HCT116 (cell line): ENCODE data around the gene SPG11. TPM values are rescaled to one million over a fixed set of nuclear protein-coding genes. Genes with fewer than 3 reads are reported as not detected.

Experiments used
- ATAC-seq: fragments of 200-7000 bp; cut with Tn5 transposase; 2 replicates; pipeline ENCODE4 v1.9.1; 2020; ENCODE audit warnings: mild to moderate bottlenecking, moderate library complexity
- BruUV-seq: library from RNA; stranded (reverse); fragments of 400-500 nt; replicated peaks from 2 replicates; lab custom pipeline; 2021; lab: Mats Ljungman, UMichigan
- CTCF ChIA-PET: fragments of 300-600 bp; sonication (Branson Sonifier 250); formaldehyde crosslinking; loops from one replicate; lab custom pipeline; 2021; ENCODE audit warnings: antibody characterized with exemption; lab: Charles Lee
- POLR2A ChIA-PET: fragments of 300-600, 350-600 bp; sonication (Branson Sonifier 250); formaldehyde crosslinking; loops from one replicate; lab custom pipeline; 2021; ENCODE audit warnings: antibody characterized with exemption; lab: Charles Lee
- RAD21 ChIA-PET, 2 experiments: fragments of 300-600 bp; sonication (Branson Sonifier 250); formaldehyde crosslinking; loops; one replicate each; lab custom pipeline; 2023; ENCODE audit warnings: low total read pairs in 2 of 2; ENCODE audit not compliant: uncharacterized antibody in 2 of 2, unreplicated experiment in 2 of 2, low non-redundant PET in 1 of 2; lab: Charles Lee
- DNase-seq: peaks from one replicate; pipeline ENCODE4 v3.0.0-alpha.2; 2010; ENCODE audit warnings: low read depth, low spot score
- H2AFZ ChIP-seq: fragments of 200-600 bp; shearing (Covaris generic), sonication (generic); 2 replicates; pipeline ENCODE4 v1.6.1; 2017; ENCODE audit warnings: low read depth, mixed run types, mixed read lengths, antibody characterized with exemption, low read length; ENCODE audit not compliant: poor library complexity, severe bottlenecking
- H3K27ac ChIP-seq: 2 replicates; pipeline ENCODE4 v1.5.1; 2012; ENCODE audit warnings: low read depth, low read length
- H3K27me3 ChIP-seq: fragments of 200-600 bp; sonication (generic); 2 replicates; pipeline ENCODE4 v1.6.1; 2016; ENCODE audit warnings: mixed run types, low read length, mixed read lengths; ENCODE audit not compliant: insufficient read depth
- H3K36me3 ChIP-seq, 2 experiments: fragments of 200-500 bp in 1 of 2; fragments of 200-600 bp in 1 of 2; sonication (Bioruptor generic) in 1 of 2; sonication (generic) in 1 of 2; 2 replicates each; pipeline versions ENCODE4 v1.5.1 to v1.6.1; 2014 to 2016; ENCODE audit warnings: low read length in 2 of 2, inconsistent platforms in 1 of 2, mixed read lengths in 1 of 2, mixed run types in 1 of 2; ENCODE audit not compliant: insufficient read depth in 2 of 2, control insufficient read depth in 1 of 2
- H3K4me1 ChIP-seq, 2 experiments: fragments of 200-600 bp in 1 of 2; sonication (generic) in 1 of 2; 2 replicates each; pipeline versions ENCODE4 v1.5.1 to v1.6.1; 2012 to 2017; ENCODE audit warnings: low read length in 2 of 2, inconsistent platforms in 1 of 2, mild to moderate bottlenecking in 1 of 2, mixed read lengths in 1 of 2, mixed run types in 1 of 2, moderate library complexity in 1 of 2; ENCODE audit not compliant: insufficient read depth in 2 of 2, control insufficient read depth in 1 of 2
- H3K4me2 ChIP-seq: fragments of 200-600 bp; sonication (generic); 2 replicates; pipeline ENCODE4 v1.6.1; 2017; ENCODE audit warnings: mixed run types, low read length, mixed read lengths
- H3K4me3 ChIP-seq, 2 experiments: fragments of 200-600 bp in 1 of 2; sonication (generic) in 1 of 2; replicated peaks in 1 of 2; 2 replicates each; pipeline ENCODE4 v1.5.1; 2011 to 2016; ENCODE audit warnings: low read length in 2 of 2, control low read depth in 1 of 2, low read depth in 1 of 2, mild to moderate bottlenecking in 1 of 2, mixed read lengths in 1 of 2, mixed run types in 1 of 2
- H3K79me2 ChIP-seq: fragments of 200-600 bp; sonication (generic); 2 replicates; pipeline ENCODE4 v1.6.1; 2017; ENCODE audit warnings: mild to moderate bottlenecking, mixed run types, low read length, moderate library complexity, mixed read lengths; ENCODE audit not compliant: insufficient read depth
- H3K9ac ChIP-seq: fragments of 200-600 bp; sonication (generic); 2 replicates; pipeline ENCODE4 v1.6.1; 2016; ENCODE audit warnings: low read length, mixed read lengths
- H3K9me2 ChIP-seq: fragments of 200-600 bp; sonication (generic), shearing (Covaris generic); 2 replicates; pipeline ENCODE4 v1.6.1; 2017; ENCODE audit warnings: mixed run types, mild to moderate bottlenecking, moderate library complexity; ENCODE audit not compliant: insufficient read depth
- H3K9me3 ChIP-seq, 2 experiments: fragments of 200-500 bp in 1 of 2; fragments of 200-600 bp in 1 of 2; sonication (Bioruptor generic) in 1 of 2; sonication (generic) in 1 of 2; 2 replicates each; pipeline ENCODE4 v1.6.1; 2014 to 2017; ENCODE audit warnings: low read length in 2 of 2, mixed read lengths in 2 of 2, inconsistent platforms in 1 of 2, low read depth in 1 of 2, mild to moderate bottlenecking in 1 of 2, mixed run types in 1 of 2, moderate library complexity in 1 of 2; ENCODE audit not compliant: control insufficient read depth in 1 of 2, insufficient read depth in 1 of 2
- H4K20me1 ChIP-seq: fragments of 200-600 bp; sonication (generic), shearing (Covaris generic); 2 replicates; pipeline ENCODE4 v1.6.1; 2017; ENCODE audit warnings: mixed run types, mild to moderate bottlenecking, moderate library complexity; ENCODE audit not compliant: insufficient read depth
- CBX3 ChIP-seq: IDR thresholded peaks from 2 replicates; pipeline ENCODE4 v1.6.1; 2012; ENCODE audit warnings: low read depth
- CEBPB ChIP-seq: IDR thresholded peaks from 2 replicates; pipeline ENCODE4 v1.6.1; 2012; ENCODE audit warnings: low read depth
- ELF1 ChIP-seq: IDR thresholded peaks from 2 replicates; pipeline ENCODE4 v1.6.1; 2012; ENCODE audit warnings: low read depth, borderline replicate concordance
- EZH2 ChIP-seq: fragments of 200-600 bp; sonication (generic); IDR thresholded peaks from 2 replicates; pipeline ENCODE4 v1.6.1; 2017; ENCODE audit warnings: antibody characterized with exemption, mixed run types
- EZH2phosphoT487 ChIP-seq: fragments of 200-600 bp; IDR thresholded peaks from 2 replicates; pipeline ENCODE4 v1.6.1; 2018; ENCODE audit warnings: antibody characterized with exemption, borderline replicate concordance
- JUND ChIP-seq: IDR thresholded peaks from 2 replicates; pipeline ENCODE4 v1.6.1; 2012
- POLR2A ChIP-seq: IDR thresholded peaks from 2 replicates; pipeline ENCODE4 v1.7.0; 2011; ENCODE audit warnings: borderline replicate concordance; ENCODE audit not compliant: insufficient read depth, insufficient read length; ENCODE audit errors: extremely low read depth
- POLR2AphosphoS5 ChIP-seq: IDR thresholded peaks from 2 replicates; pipeline ENCODE4 v1.6.1; 2011; ENCODE audit warnings: mild to moderate bottlenecking, low read depth, low read length, moderate library complexity
- RAD21 ChIP-seq: IDR thresholded peaks from 2 replicates; pipeline ENCODE4 v1.6.1; 2012; ENCODE audit warnings: low read depth, mild to moderate bottlenecking
- SIN3A ChIP-seq: IDR thresholded peaks from 2 replicates; pipeline ENCODE4 v1.6.1; 2012; ENCODE audit warnings: low read depth
- SP1 ChIP-seq: IDR thresholded peaks from 2 replicates; pipeline ENCODE4 v1.6.1; 2012; ENCODE audit warnings: low read depth
- SRF ChIP-seq: IDR thresholded peaks from 2 replicates; pipeline ENCODE4 v1.6.1; 2012; ENCODE audit warnings: low read depth
- TCF7L2 ChIP-seq: IDR thresholded peaks from 2 replicates; pipeline ENCODE4 v1.7.0; 2011; ENCODE audit warnings: borderline replicate concordance, inconsistent platforms; ENCODE audit not compliant: insufficient read depth, insufficient read length; ENCODE audit errors: extremely low read depth
- YY1 ChIP-seq: IDR thresholded peaks from 2 replicates; pipeline ENCODE4 v1.6.1; 2011; ENCODE audit warnings: low read length, low read depth, moderate library complexity, mild to moderate bottlenecking; ENCODE audit not compliant: insufficient replicate concordance; ENCODE audit errors: extremely low read depth
- ZFX ChIP-seq: fragments of 450-650 bp; IDR thresholded peaks from 2 replicates; pipeline ENCODE4 v1.6.1; 2017
- intact Hi-C: fragments of 100-400 bp; cut with micrococcal nuclease; formaldehyde crosslinking; loops from 2 replicates; pipeline ENCODE4 v1.10.0; 2022
- total RNA-seq: library from RNA; stranded (reverse); gene quantifications from one replicate; pipeline ENCODE4 v1.2.1, GENCODE V29; 2021; ENCODE audit not compliant: unreplicated experiment
- TF ChIP-seq, protein P1 (sequence below): IDR thresholded peaks from 2 replicates; pipeline ENCODE4 v1.6.1; 2012; ENCODE audit warnings: low read depth
- TF ChIP-seq, protein P2 (sequence below): IDR thresholded peaks from 2 replicates; pipeline ENCODE4 v1.6.1; 2012
- TF ChIP-seq, protein P3 (sequence below), 3 experiments: fragments of 200-600 bp in 1 of 3; sonication (generic) in 1 of 3; IDR thresholded peaks in 2 of 3; conservative IDR thresholded peaks in 1 of 3; 2 replicates each; pipeline ENCODE4 v1.5.1; 2012 to 2017; ENCODE audit warnings: low read depth in 2 of 3, low read length in 2 of 3, antibody characterized with exemption in 1 of 3, borderline replicate concordance in 1 of 3, control low read depth in 1 of 3, mild to moderate bottlenecking in 1 of 3, mixed read lengths in 1 of 3, mixed run types in 1 of 3, moderate library complexity in 1 of 3; ENCODE audit not compliant: insufficient read depth in 1 of 3

Gene SPG11
- total RNA-seq, 1 experiment from 2014 or later = 34.8 TPM

DNA sequence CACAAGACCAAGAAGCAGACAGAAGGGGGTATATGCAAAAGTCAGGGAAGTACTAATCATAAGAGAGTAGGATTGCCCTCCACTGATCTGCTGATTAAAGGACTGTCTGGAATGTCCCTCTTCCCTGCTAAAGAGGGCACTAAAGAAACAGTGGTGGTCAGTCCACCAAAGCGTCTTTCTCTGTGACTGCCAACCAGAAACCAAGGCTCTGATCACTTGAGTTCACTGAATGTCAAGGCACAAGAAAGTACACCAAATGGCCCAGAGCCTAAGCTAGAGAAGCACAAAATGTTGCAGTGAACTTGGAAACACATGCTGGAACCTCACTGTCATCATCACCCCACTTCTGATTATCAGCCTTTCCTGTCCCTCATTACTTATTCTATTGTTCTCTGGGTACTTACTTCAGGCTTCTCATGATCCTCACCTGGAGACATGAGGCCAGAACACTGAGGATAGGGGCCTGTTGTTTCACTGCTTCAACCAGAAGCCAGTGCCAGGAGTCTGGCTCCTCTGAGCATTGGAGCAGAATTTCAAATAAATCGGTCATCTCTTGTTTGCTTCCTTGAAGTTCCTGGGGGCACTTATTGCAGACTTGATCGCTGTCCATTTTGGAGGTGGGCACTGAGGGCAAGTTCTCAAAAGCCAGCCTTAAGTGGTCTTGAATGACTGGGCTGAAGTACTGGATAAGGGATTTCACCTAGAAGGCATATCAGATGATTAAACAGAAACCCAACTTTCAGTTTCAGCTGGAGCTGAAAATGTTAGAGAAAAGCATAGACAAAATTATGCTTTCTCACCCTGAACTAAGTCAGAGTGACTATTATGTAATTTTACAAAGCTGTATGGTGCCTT lies 67.6 kb downstream of the SPG11 start:
- Histone ChIP-seq H3K9ac (no peak overlapping the region), H3K27me3 (no peaks in the 10 kb centered on the region), H3K9me2 (no peaks in the 10 kb centered on the region), H4K20me1 (no peaks in the 10 kb centered on the region), H3K4me3 (no peak overlapping the region), H3K4me2 (no peak overlapping the region), H3K9me3 (no peaks in the 10 kb centered on the region), H3K27ac (no peak overlapping the region), H2AFZ (no peak overlapping the region), H3K36me3 (peaks cover 23 to 35% of the 10 kb centered on the region in 2 experiments; a peak in 3 of 4 replicates), H3K79me2 (no peaks in the 10 kb centered on the region), H3K4me1 (no peaks in the 10 kb centered on the region)
- ChIA-PET POLR2A (no interaction called here), CTCF (no interaction called here), RAD21 (no interaction called here)
- no peak for TF ChIP-seq SRF
- no peak for TF ChIP-seq TCF7L2
- TF ChIP-seq, protein P1, sequence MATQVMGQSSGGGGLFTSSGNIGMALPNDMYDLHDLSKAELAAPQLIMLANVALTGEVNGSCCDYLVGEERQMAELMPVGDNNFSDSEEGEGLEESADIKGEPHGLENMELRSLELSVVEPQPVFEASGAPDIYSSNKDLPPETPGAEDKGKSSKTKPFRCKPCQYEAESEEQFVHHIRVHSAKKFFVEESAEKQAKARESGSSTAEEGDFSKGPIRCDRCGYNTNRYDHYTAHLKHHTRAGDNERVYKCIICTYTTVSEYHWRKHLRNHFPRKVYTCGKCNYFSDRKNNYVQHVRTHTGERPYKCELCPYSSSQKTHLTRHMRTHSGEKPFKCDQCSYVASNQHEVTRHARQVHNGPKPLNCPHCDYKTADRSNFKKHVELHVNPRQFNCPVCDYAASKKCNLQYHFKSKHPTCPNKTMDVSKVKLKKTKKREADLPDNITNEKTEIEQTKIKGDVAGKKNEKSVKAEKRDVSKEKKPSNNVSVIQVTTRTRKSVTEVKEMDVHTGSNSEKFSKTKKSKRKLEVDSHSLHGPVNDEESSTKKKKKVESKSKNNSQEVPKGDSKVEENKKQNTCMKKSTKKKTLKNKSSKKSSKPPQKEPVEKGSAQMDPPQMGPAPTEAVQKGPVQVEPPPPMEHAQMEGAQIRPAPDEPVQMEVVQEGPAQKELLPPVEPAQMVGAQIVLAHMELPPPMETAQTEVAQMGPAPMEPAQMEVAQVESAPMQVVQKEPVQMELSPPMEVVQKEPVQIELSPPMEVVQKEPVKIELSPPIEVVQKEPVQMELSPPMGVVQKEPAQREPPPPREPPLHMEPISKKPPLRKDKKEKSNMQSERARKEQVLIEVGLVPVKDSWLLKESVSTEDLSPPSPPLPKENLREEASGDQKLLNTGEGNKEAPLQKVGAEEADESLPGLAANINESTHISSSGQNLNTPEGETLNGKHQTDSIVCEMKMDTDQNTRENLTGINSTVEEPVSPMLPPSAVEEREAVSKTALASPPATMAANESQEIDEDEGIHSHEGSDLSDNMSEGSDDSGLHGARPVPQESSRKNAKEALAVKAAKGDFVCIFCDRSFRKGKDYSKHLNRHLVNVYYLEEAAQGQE = no peak
- no peak for TF ChIP-seq POLR2A
- TF ChIP-seq EZH2 = no peak
- TF ChIP-seq JUND = no peak
- TF ChIP-seq ZFX = no peak
- TF ChIP-seq SP1 = no peak
- no peak for TF ChIP-seq POLR2AphosphoS5
- no peak for TF ChIP-seq CEBPB
- TF ChIP-seq SIN3A = no peak
- TF ChIP-seq RAD21 = no peak
- TF ChIP-seq, protein P2, sequence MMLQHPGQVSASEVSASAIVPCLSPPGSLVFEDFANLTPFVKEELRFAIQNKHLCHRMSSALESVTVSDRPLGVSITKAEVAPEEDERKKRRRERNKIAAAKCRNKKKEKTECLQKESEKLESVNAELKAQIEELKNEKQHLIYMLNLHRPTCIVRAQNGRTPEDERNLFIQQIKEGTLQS = no peak
- no peak for TF ChIP-seq ELF1
- TF ChIP-seq YY1 = no peak
- no peak for TF ChIP-seq EZH2phosphoT487
- no peak for TF ChIP-seq CBX3
- TF ChIP-seq, protein P3, sequence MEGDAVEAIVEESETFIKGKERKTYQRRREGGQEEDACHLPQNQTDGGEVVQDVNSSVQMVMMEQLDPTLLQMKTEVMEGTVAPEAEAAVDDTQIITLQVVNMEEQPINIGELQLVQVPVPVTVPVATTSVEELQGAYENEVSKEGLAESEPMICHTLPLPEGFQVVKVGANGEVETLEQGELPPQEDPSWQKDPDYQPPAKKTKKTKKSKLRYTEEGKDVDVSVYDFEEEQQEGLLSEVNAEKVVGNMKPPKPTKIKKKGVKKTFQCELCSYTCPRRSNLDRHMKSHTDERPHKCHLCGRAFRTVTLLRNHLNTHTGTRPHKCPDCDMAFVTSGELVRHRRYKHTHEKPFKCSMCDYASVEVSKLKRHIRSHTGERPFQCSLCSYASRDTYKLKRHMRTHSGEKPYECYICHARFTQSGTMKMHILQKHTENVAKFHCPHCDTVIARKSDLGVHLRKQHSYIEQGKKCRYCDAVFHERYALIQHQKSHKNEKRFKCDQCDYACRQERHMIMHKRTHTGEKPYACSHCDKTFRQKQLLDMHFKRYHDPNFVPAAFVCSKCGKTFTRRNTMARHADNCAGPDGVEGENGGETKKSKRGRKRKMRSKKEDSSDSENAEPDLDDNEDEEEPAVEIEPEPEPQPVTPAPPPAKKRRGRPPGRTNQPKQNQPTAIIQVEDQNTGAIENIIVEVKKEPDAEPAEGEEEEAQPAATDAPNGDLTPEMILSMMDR (IDR thresholded peaks at IDR 0.05 in 2 of 3, conservative IDR thresholded peaks at IDR 0.05 in 1 of 3; ENCODE audit: borderline replicate concordance in 1 of 3, insufficient read depth in 1 of 3, low read depth in 2 of 3, low read length in 2 of 3) = no peak
- intact Hi-C loops = loop anchor here (10.0 kb wide), 1 partner anchor 59 kb away; no protein-coding TSS in a partner anchor
- ATAC-seq = no peak
- TSS peak; percentile 17 for BruUV-seq
- DNase-seq = no peak
